IPS-18a (cell line): ENCODE data around the gene MOAP1.

Experiments
- H3K27ac ChIP-seq: one replicate; pipeline ENCODE4 v1.5.1; 2013; ENCODE audit warnings: low read length
- H3K27me3 ChIP-seq: one replicate; pipeline ENCODE4 v1.6.1; 2013; ENCODE audit warnings: mild to moderate bottlenecking, low read length; ENCODE audit not compliant: control insufficient read depth, insufficient read depth
- H3K36me3 ChIP-seq: one replicate; pipeline ENCODE4 v1.6.1; 2013; ENCODE audit warnings: low read depth, low read length; ENCODE audit not compliant: control insufficient read depth
- H3K4me1 ChIP-seq: one replicate; pipeline ENCODE4 v1.6.1; 2013; ENCODE audit warnings: low read depth, low read length; ENCODE audit not compliant: control insufficient read depth
- H3K4me3 ChIP-seq: one replicate; pipeline ENCODE4 v1.5.1; 2013; ENCODE audit warnings: low read length
- H3K9ac ChIP-seq: one replicate; pipeline ENCODE4 v1.6.1; 2013; ENCODE audit warnings: mild to moderate bottlenecking, low read length, moderate library complexity
- H3K9me3 ChIP-seq: one replicate; pipeline ENCODE4 v1.6.1; 2013; ENCODE audit warnings: low read depth, low read length; ENCODE audit not compliant: control insufficient read depth

Gene MOAP1

GRCh38 chr14:93135399-93135798, 49.3 kb downstream of the MOAP1 start:
- Histone ChIP-seq H3K9me3 (no peaks in the 10 kb centered on the region), H3K4me3 (no peak overlapping the region), H3K9ac (no peak overlapping the region), H3K27me3 (no peaks in the 10 kb centered on the region), H3K36me3 (no peaks in the 10 kb centered on the region), H3K27ac (no peak overlapping the region), H3K4me1 (no peaks in the 10 kb centered on the region)

DNA sequence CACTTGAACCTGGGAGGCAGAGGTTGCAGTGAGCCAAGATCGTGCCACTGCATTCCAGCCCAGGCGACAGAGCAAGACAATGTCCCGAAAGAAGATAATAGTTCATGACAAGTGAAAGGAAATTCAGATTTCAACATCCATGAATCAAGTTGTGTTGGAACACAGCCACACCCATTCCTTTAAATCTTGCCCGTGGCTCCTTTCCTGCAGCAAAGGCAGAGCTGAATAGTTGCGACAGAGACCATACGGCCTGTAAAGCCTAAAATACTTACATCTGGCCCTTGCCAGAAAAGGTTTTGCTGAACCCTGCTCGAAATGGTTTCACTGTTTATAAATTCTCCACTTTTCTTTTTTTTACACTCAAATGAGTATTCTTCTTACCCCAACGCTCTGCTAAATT, 51.2 kb downstream of the MOAP1 start:
- no peaks in the 10 kb centered on the region for H3K9me3 ChIP-seq
- no peaks in the 10 kb centered on the region for H3K4me1 ChIP-seq
- no peak overlapping the region for H3K9ac ChIP-seq
- no peak overlapping the region for H3K27ac ChIP-seq
- H3K36me3 ChIP-seq: no peaks in the 10 kb centered on the region
- H3K4me3 ChIP-seq: no peak overlapping the region
- no peaks in the 10 kb centered on the region for H3K27me3 ChIP-seq

- no peaks in the 10 kb centered on the region for H3K36me3 ChIP-seq
- no peaks in the 10 kb centered on the region for H3K27me3 ChIP-seq
- H3K9ac ChIP-seq: no peak overlapping the region
- H3K9me3 ChIP-seq: no peaks in the 10 kb centered on the region
- H3K4me1 ChIP-seq: no peaks in the 10 kb centered on the region
- no peak overlapping the region for H3K4me3 ChIP-seq
- no peak overlapping the region for H3K27ac ChIP-seq
Measured at GRCh38 chr14:93132472-93133065, 52.1 kb downstream of the MOAP1 start.
